HAP-1 (cell line): Measurements from ENCODE around the gene PRKAG2.

ENCODE experiments used
- DNase-seq, 2 experiments: peaks; one replicate each; pipeline ENCODE4 v3.0.0-alpha.2; 2016 to 2020; ENCODE audit warnings: low spot score in 2 of 2
- H3K27me3 ChIP-seq: fragments of 250-450 bp; sonication (Bioruptor Pico); 2 replicates; pipeline ENCODE4 v1.5.1; 2020; ENCODE audit warnings: low read depth, mild to moderate bottlenecking, moderate library complexity
- H3K36me3 ChIP-seq: fragments of 250-450 bp; sonication (Bioruptor Pico); replicated peaks from 2 replicates; pipeline ENCODE4 v1.5.1; 2020; ENCODE audit warnings: mild to moderate bottlenecking
- H3K4me1 ChIP-seq: fragments of 250-450 bp; sonication (Bioruptor Pico); 2 replicates; pipeline ENCODE4 v1.5.1; 2020; ENCODE audit warnings: mild to moderate bottlenecking
- H3K4me3 ChIP-seq: fragments of 250-450 bp; sonication (Bioruptor Pico); 2 replicates; pipeline ENCODE4 v1.5.1; 2020; ENCODE audit warnings: mild to moderate bottlenecking, moderate library complexity
- H3K9me3 ChIP-seq: fragments of 250-450 bp; sonication (Bioruptor Pico); 2 replicates; pipeline ENCODE4 v1.5.1; 2020; ENCODE audit warnings: mild to moderate bottlenecking, moderate library complexity
- in situ Hi-C: fragments of 300-500 bp; cut with MboI; formaldehyde crosslinking; loops from 3 replicates; pipeline ENCODE4 v1.14.3; 2020; ENCODE audit warnings: low sequenced_read_pairs, inconsistent platforms, mixed read lengths

The PRKAG2 gene

GRCh38 chr7:151869968-151870918, 6.7 kb downstream of the PRKAG2 start:
- H3K4me3 ChIP-seq, result no peak overlapping the region
- no peaks in the 10 kb centered on the region for H3K36me3 ChIP-seq
- H3K4me1 ChIP-seq, result no peaks in the 10 kb centered on the region
- no peak for DNase-seq
- H3K9me3 ChIP-seq, result no peaks in the 10 kb centered on the region
- in situ Hi-C loops, result no loop called here
- no peaks in the 10 kb centered on the region for H3K27me3 ChIP-seq

GRCh38 chr7:151869455-151869854, 7.5 kb downstream of the PRKAG2 start:
- Histone ChIP-seq H3K4me3 (no peak overlapping the region), H3K4me1 (no peaks in the 10 kb centered on the region), H3K9me3 (no peaks in the 10 kb centered on the region), H3K36me3 (no peaks in the 10 kb centered on the region), H3K27me3 (no peaks in the 10 kb centered on the region)
- in situ Hi-C loops, result no loop called here
- DNase-seq, result no peak

- no peaks in the 10 kb centered on the region for H3K4me1 ChIP-seq
- H3K4me3 ChIP-seq, result no peak overlapping the region
- in situ Hi-C loops, result no loop called here
- H3K36me3 ChIP-seq, result no peaks in the 10 kb centered on the region
- H3K9me3 ChIP-seq, result no peaks in the 10 kb centered on the region
- DNase-seq, result no peak
- H3K27me3 ChIP-seq, result no peaks in the 10 kb centered on the region
These were observed 7.8 kb downstream of the PRKAG2 start for GRCh38 chr7:151869109-151869428.

- no peaks in the 10 kb centered on the region for H3K27me3 ChIP-seq
- H3K36me3 ChIP-seq, result no peaks in the 10 kb centered on the region
- no peaks in the 10 kb centered on the region for H3K9me3 ChIP-seq
- no peak for DNase-seq
- H3K4me3 ChIP-seq, result no peak overlapping the region
- in situ Hi-C loops, result no loop called here
- no peaks in the 10 kb centered on the region for H3K4me1 ChIP-seq
These were observed 8.4 kb downstream of the PRKAG2 start for GRCh38 chr7:151868396-151869108.

GRCh38 chr7:151867912-151868311, 9.0 kb downstream of the PRKAG2 start:
- no peak for DNase-seq
- no peaks in the 10 kb centered on the region for H3K4me1 ChIP-seq
- no peaks in the 10 kb centered on the region for H3K27me3 ChIP-seq
- no peak overlapping the region for H3K4me3 ChIP-seq
- in situ Hi-C loops, result no loop called here
- H3K9me3 ChIP-seq, result no peaks in the 10 kb centered on the region
- H3K36me3 ChIP-seq, result no peaks in the 10 kb centered on the region

GRCh38 chr7:151866761-151867655, 9.9 kb downstream of the PRKAG2 start:
- Histone ChIP-seq H3K36me3 (no peaks in the 10 kb centered on the region), H3K9me3 (no peaks in the 10 kb centered on the region), H3K4me1 (no peaks in the 10 kb centered on the region), H3K4me3 (no peak overlapping the region), H3K27me3 (no peaks in the 10 kb centered on the region)
- no peak for DNase-seq
- in situ Hi-C loops, result no loop called here

GRCh38 chr7:151866028-151866427, 10.9 kb downstream of the PRKAG2 start:
- Histone ChIP-seq H3K36me3 (no peaks in the 10 kb centered on the region), H3K27me3 (no peaks in the 10 kb centered on the region), H3K9me3 (no peaks in the 10 kb centered on the region), H3K4me1 (no peaks in the 10 kb centered on the region), H3K4me3 (no peak overlapping the region)
- in situ Hi-C loops, result no loop called here
- DNase-seq, result no peak

- Histone ChIP-seq H3K27me3 (no peaks in the 10 kb centered on the region), H3K36me3 (no peaks in the 10 kb centered on the region), H3K4me3 (no peak overlapping the region), H3K9me3 (no peaks in the 10 kb centered on the region), H3K4me1 (no peaks in the 10 kb centered on the region)
- in situ Hi-C loops, result no loop called here
- DNase-seq, result no peak
These were observed 11.7 kb downstream of the PRKAG2 start for GRCh38 chr7:151865070-151865670.

GRCh38 chr7:151864561-151864960, 12.4 kb downstream of the PRKAG2 start:
- in situ Hi-C loops, result no loop called here
- Histone ChIP-seq H3K4me3 (no peak overlapping the region), H3K36me3 (no peaks in the 10 kb centered on the region), H3K9me3 (no peaks in the 10 kb centered on the region), H3K27me3 (no peaks in the 10 kb centered on the region), H3K4me1 (no peaks in the 10 kb centered on the region)
- DNase-seq, result no peak

GRCh38 chr7:151864081-151864480, 12.8 kb downstream of the PRKAG2 start:
- no peaks in the 10 kb centered on the region for H3K36me3 ChIP-seq
- in situ Hi-C loops, result no loop called here
- H3K9me3 ChIP-seq, result no peaks in the 10 kb centered on the region
- no peak for DNase-seq
- H3K4me3 ChIP-seq, result no peak overlapping the region
- no peaks in the 10 kb centered on the region for H3K4me1 ChIP-seq
- H3K27me3 ChIP-seq, result no peaks in the 10 kb centered on the region

GRCh38 chr7:151863386-151864079, 13.4 kb downstream of the PRKAG2 start:
- no peak for DNase-seq
- Histone ChIP-seq H3K36me3 (no peaks in the 10 kb centered on the region), H3K9me3 (no peaks in the 10 kb centered on the region), H3K27me3 (no peaks in the 10 kb centered on the region), H3K4me1 (no peaks in the 10 kb centered on the region), H3K4me3 (no peak overlapping the region)
- in situ Hi-C loops, result no loop called here

GRCh38 chr7:151862606-151863381, 14.1 kb downstream of the PRKAG2 start:
- no peaks in the 10 kb centered on the region for H3K9me3 ChIP-seq
- in situ Hi-C loops, result no loop called here
- no peaks in the 10 kb centered on the region for H3K27me3 ChIP-seq
- H3K36me3 ChIP-seq, result no peaks in the 10 kb centered on the region
- no peaks in the 10 kb centered on the region for H3K4me1 ChIP-seq
- H3K4me3 ChIP-seq, result no peak overlapping the region
- no peak for DNase-seq
